ENCODE data around the gene AIFM3. TPM values are rescaled to one million over a fixed set of nuclear protein-coding genes. Genes with fewer than 3 reads are reported as not detected.

AIFM3 gene
- total and polyA plus RNA-seq, 2 of the 4 experiments (the other 2 are of a cell fraction), result 0.09 to 0.18 TPM

DNA sequence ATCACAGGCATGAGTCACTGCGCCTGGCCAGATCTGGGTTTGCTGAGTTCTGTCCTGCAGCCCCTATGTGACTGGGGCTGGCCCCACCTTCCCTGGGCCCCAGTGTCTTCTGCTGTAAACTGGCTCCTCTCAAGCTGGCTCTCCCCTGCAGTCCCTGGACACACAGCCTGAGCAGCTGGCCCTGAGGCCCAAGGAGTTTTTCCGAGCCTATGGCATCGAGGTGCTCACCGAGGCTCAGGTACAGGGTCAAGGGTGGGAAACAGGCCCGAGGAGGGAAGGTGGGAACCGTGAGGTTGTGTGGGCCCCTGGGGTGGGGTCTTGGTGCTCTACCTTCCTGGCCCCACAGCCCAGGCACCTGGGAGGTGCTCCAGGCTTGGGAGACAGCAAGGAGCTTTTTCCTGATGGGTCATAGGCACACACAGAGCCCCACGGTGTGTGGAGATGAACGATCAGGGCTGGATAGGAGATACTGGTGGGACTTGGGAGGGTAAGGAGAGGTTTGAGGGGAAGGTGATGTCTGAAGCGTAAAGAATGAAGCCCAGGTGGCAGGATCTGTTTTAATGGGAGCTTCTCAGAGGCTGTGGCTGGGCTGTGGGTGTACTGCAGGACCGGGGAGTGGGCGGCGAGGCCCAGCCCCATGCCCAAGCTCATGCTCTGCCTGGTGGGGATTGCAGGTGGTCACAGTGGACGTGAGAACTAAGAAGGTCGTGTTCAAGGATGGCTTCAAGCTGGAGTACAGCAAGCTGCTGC, 8.7 kb downstream of the AIFM3 start:
- no peak overlapping the region for H2BK15ac ChIP-seq (ENCODE audit: low read depth, low read length)
- in situ Hi-C loops (cut with MboI; ENCODE audit: low sequenced_read_pairs) (no loop called here), intact Hi-C loops (cut with micrococcal nuclease) (no loop called here), dilution Hi-C loops (cut with HindIII; ENCODE audit: low sequenced_read_pairs, unreplicated experiment) (no loop called here)
- no peak overlapping the region for H3K14ac ChIP-seq (replicated peaks; ENCODE audit: low read depth, low read length)
- H3K4ac ChIP-seq (ENCODE audit: low read depth, low read length), result no peak overlapping the region
- ChIA-PET POLR2A (ENCODE audit: unreplicated experiment) (no interaction called here), CTCF (no interaction called here)
- H2BK5ac ChIP-seq (ENCODE audit: low read depth, low read length, poor library complexity, severe bottlenecking), result no peak overlapping the region
- no TSS peak for BruUV-seq (replicated peaks)
- H3K9me3 ChIP-seq (ENCODE audit: control insufficient read depth, insufficient read depth, low read length), result peaks cover 10% of the 10 kb centered on the region
- H3K56ac ChIP-seq (ENCODE audit: extremely low read depth, insufficient read depth, low read length), result no peak overlapping the region
- H4K91ac ChIP-seq (ENCODE audit: insufficient read depth, low read depth, low read length), result no peak overlapping the region
- H2AK5ac ChIP-seq (ENCODE audit: low read depth, low read length), result no peak overlapping the region
- no peak overlapping the region for H3K9ac ChIP-seq (ENCODE audit: low read depth, low read length)
- DNase-seq (no peak), ATAC-seq (ENCODE audit: low read depth) (no peak)
- no peak overlapping the region for H2AK9ac ChIP-seq (replicated peaks; ENCODE audit: low read depth, low read length, poor library complexity)
- H3K9me1 ChIP-seq (ENCODE audit: insufficient read depth, low read length), result peaks cover 11% of the 10 kb centered on the region; the same call in 1 of the 2 replicates
- no peak overlapping the region for H3K18ac ChIP-seq (ENCODE audit: low read depth, low read length)
- H2BK20ac ChIP-seq (ENCODE audit: low read depth, low read length), result no peak overlapping the region
- H3K27me3 ChIP-seq (ENCODE audit: control insufficient read depth, insufficient read depth, low read length), result peaks cover 2% of the 10 kb centered on the region; the same call in 1 of the 2 replicates
- WGBS, 2 experiments (ENCODE audit: extremely low coverage in 2 of 2, insufficient read length in 1 of 2), result 83% methylated on average over 4 of the region's 14 CpGs; no CpG with 5 or more reads in 1 of the 2 experiments
- no peak overlapping the region for H2AFZ ChIP-seq (replicated peaks; ENCODE audit: low read length, poor library complexity)
- no peak overlapping the region for H3K23ac ChIP-seq (ENCODE audit: low read depth, low read length)
- no peak overlapping the region for H4K8ac ChIP-seq (ENCODE audit: low read depth in 2 of 2, low read length in 2 of 2)
- H4K20me1 ChIP-seq (ENCODE audit: insufficient read depth, low read length), result no peaks in the 10 kb centered on the region
- H4K5ac ChIP-seq (ENCODE audit: low read depth, low read length), result no peak overlapping the region
- no peak overlapping the region for H3K4me2 ChIP-seq (ENCODE audit: low read depth, low read length)
- no peak overlapping the region for H2BK120ac ChIP-seq (ENCODE audit: low read depth, low read length)
- TF ChIP-seq CEBPB (IDR thresholded peaks at IDR 0.05; ENCODE audit: low read depth, low read length), result no peak
- TF ChIP-seq RAD21 (IDR thresholded peaks at IDR 0.05; ENCODE audit: low read length), result no peak
- TF ChIP-seq SMC3 (IDR thresholded peaks at IDR 0.05; ENCODE audit: low read depth, low read length), result no peak
- 0 out of 4 replicates have a peak, but pooled peaks cover 0 to 4% of the 10 kb centered on the region in 2 experiments for H3K79me1 ChIP-seq (ENCODE audit: low read depth in 1 of 2, low read length in 2 of 2)
- H3K4me1 ChIP-seq (ENCODE audit: control insufficient read depth, insufficient read depth, low read length), result no peaks in the 10 kb centered on the region
- no peaks in the 10 kb centered on the region for H3K36me3 ChIP-seq (ENCODE audit: control insufficient read depth, insufficient read depth, low read length)
- H3K27ac ChIP-seq (ENCODE audit: insufficient read depth, low read length), result no peak overlapping the region
- no peak overlapping the region for H3K4me3 ChIP-seq (ENCODE audit: insufficient read depth, low read depth, low read length)

All from IMR-90 (cell line).